Measurements from ENCODE around the gene ZIC1.

GRCh38 chr3:147414390-147415138 lies 5.4 kb downstream of the ZIC1 start:
- TF ChIP-seq REST (IDR thresholded peaks at IDR 0.05; ENCODE audit: insufficient read depth in 1 of 2, low read depth in 2 of 2, low read length in 1 of 2) (no peak), POLR2AphosphoS5 (IDR thresholded peaks at IDR 0.05; ENCODE audit: low read depth, low read length) (no peak), TCF7L2 (IDR thresholded peaks at IDR 0.05; ENCODE audit: low read depth, low read length) (no peak)
- TF ChIP-seq, protein P1, sequence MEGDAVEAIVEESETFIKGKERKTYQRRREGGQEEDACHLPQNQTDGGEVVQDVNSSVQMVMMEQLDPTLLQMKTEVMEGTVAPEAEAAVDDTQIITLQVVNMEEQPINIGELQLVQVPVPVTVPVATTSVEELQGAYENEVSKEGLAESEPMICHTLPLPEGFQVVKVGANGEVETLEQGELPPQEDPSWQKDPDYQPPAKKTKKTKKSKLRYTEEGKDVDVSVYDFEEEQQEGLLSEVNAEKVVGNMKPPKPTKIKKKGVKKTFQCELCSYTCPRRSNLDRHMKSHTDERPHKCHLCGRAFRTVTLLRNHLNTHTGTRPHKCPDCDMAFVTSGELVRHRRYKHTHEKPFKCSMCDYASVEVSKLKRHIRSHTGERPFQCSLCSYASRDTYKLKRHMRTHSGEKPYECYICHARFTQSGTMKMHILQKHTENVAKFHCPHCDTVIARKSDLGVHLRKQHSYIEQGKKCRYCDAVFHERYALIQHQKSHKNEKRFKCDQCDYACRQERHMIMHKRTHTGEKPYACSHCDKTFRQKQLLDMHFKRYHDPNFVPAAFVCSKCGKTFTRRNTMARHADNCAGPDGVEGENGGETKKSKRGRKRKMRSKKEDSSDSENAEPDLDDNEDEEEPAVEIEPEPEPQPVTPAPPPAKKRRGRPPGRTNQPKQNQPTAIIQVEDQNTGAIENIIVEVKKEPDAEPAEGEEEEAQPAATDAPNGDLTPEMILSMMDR (IDR thresholded peaks at IDR 0.05): no peak
